GM21381 (cell line): ENCODE data around the gene CARD14.

Experiments
- ATAC-seq: cut with Tn5 transposase; IDR thresholded peaks from one replicate; pipeline ENCODE4 v1.9.1; 2021; ENCODE audit warnings: mild to moderate bottlenecking, moderate library complexity; ENCODE audit not compliant: unreplicated experiment

CARD14 gene

DNA sequence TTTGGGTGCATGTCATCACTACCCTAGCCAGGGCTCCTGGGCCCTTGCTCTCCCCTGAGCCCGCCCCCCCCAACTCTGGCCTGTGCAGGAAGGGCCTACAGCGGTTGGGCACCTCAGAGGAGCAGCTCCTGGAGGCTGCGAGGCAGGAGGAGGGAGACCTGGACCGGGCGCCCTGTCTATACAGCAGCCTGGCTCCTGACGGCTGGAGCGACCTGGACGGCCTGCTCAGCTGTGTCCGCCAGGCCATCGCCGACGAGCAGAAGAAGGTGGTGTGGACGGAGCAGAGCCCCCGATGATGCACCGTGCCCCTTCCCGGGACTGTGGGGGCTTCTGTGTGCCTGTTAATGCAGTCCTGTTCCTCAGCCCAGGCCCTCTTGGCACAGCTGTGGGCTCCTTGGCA is 38.2 kb downstream of the CARD14 start:
- no peak for ATAC-seq

DNA sequence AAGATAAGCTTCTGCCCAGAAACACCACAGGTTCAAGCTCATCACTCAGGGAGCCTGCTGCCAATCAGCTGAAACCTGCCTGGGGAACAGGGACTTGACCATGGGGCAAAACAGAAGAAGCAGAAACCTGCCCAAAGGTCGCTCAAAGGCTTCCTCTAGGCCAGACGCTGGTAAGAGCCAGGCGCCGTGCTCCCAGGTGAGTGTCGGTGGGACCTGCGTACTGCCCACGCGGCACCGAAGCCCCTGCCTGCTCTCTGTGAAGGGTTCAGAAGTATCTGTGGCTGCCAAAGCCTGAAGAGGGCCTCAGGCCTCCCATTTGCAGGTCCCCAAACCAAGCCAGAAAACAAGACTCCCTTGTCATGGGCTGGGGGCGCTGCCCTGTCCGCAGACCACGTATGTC is 39.9 kb downstream of the CARD14 start:
- no peak for ATAC-seq

DNA sequence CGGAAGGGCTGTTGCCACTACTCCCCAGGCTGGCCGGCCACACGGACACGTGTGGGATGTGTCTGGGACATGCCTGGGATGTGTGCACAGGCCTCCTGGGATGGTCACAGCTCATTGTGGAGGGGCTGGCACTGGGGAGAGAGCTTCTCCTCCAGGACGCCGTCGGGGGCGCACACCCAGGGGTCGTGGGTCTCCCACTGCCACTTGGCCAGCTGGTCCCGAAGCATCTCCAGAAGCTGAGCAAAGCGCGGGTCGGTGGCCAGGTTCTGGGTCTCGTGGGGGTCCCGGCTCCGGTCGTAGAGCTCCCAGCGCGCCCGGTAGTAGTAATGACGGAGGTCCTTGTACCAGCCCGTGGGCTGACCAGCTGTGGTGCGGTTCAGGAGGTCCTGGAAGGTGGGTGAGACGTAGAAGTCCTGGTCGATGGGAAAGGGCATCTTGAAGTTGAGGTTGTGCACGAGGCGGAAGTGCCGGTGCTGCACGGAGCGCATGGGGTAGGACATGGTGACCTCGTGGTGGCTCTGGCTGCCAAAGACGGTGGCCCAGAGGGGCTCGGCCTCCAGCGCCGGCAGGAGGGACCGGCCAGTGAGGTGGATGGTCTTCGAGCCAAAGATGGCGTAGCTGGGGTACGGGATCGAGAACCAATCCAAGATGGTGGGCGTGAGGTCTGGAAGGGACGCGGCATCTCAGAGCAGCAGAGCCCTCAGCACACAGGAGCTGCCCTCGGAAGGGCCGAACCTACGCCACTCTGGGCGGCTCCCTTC is 40.7 kb downstream of the CARD14 start:
- no peak for ATAC-seq

- ATAC-seq = no peak
These were observed 42.3 kb downstream of the CARD14 start for GRCh38 chr17:80212109-80212508.

DNA sequence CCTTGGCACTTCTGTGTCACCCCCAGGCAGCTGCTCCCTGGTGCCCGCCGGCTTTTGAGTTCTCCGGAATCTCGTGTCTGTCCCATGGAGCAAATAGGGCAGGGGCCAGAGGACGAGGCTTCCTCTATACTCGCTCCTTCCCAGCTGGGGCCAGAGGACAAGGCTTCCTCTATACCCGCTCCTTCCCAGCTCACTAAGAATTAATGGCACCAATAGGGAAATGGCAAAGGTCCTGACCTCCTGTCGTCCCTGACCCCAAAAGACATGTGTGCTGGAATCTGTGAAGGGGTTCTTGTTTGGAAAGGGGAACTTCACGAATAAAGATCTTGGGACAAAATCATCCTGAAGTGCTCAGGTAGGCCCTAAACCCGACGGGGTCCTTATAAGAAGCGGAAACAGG is 42.7 kb downstream of the CARD14 start:
- ATAC-seq = no peak

DNA sequence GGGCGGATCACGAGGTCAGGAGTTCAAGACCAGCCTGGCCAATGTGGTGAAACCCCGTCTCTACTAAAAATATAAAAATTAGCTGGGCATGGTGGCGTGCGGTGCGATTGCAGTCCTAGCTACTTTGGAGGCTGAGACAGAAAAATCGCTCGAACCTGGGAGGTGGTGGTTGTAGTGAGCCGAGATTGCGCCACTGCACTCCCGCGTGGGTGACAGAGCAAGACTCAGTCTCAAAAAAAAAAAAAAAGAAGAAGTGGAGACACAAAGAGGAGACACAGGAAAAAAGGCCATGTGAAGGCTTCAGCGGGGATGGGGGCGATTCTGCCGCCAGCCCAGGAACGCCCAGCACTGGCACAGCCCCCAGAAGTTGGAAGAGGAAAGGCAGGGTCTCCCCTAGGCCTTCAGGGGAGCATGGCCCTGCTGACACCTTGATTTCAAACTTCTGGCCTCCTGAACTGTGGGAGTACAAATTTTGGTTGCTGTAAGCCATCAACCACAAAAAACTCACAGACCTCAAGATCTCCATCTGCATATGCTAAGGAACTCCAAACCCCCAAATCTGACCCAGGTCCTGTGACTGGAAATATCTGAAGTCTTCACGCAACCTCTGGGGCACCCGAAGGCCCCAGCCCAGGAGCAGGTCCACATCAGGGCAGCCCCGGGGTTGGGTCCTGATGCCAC is 43.3 kb downstream of the CARD14 start:
- no peak for ATAC-seq

DNA sequence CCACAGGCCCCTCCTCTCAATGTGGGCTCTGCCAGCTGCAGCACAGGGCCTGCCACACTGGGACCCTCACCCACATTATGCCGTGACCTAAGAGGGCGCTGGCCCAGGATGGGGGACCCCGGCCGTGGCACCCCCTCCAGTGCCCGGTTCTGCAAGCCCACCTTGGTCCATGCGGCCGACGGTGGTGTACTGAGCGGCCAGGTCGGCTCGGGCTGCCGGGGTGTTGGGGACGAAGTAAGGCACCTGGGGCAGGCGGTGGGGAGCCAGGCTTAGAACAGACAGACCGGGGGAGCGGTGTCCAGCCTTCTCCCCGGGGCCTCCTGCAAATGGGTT is 43.8 kb downstream of the CARD14 start:
- ATAC-seq = no peak

DNA sequence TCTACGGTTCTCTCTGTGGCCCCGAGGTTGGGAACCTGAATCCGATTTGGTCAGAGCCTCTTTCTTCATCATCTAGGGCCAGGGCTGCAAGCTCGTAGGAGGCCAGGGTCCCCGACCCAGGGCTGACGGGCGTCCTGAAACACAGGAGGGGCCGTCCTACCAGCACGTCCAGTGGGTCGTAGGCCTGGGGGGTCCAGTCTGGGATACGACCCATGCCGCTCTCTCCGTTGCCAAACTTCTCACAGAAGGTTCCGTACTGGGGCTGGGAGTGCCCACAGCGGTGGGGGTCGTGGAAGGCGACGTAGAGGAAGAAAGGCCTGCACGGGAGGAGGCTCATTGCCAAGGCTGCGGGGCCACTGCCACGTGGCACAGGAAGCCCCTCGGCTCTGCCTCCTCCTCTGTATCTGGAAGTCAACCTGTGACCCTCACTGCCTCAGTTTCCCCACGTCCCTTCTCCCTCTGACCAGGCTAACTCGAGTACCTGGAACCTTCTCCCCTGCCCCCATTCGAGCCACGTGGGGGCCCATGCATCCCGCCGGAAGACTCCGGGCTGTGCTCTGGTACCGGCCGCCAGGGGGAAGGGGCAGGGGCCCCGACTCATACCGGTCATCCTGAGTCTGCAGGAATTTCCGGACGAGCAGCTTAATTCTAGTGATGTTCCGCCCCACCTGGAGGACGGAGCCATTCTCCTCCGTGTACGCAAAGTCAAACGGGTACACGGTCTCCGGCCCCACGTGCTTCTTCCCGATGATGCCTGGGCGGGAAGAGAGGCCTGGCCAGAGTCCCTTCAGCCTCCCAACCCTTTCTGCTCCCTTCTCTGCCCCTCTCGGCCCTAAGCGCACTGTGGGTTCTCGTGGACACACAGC is 44.4 kb downstream of the CARD14 start:
- no peak for ATAC-seq

DNA sequence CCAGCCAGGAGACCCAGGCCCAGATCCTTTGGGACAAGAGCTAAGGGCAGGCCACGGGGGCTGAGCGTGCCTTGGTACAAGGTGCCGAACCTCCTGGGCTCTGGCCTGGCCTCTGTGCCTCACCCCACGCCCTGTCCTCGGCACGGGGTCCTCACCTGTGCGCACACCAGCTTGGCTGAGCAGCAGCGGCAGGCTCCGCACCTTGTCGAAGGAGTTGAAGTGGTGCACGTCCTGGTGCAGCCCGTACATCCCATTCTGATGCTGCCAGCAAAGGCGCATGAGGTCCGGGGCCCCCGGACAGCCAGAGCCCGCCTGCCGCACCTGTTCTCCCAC is 45.0 kb downstream of the CARD14 start:
- ATAC-seq = no peak

- ATAC-seq = no peak
These were observed 46.9 kb downstream of the CARD14 start for GRCh38 chr17:80216473-80217456.

DNA sequence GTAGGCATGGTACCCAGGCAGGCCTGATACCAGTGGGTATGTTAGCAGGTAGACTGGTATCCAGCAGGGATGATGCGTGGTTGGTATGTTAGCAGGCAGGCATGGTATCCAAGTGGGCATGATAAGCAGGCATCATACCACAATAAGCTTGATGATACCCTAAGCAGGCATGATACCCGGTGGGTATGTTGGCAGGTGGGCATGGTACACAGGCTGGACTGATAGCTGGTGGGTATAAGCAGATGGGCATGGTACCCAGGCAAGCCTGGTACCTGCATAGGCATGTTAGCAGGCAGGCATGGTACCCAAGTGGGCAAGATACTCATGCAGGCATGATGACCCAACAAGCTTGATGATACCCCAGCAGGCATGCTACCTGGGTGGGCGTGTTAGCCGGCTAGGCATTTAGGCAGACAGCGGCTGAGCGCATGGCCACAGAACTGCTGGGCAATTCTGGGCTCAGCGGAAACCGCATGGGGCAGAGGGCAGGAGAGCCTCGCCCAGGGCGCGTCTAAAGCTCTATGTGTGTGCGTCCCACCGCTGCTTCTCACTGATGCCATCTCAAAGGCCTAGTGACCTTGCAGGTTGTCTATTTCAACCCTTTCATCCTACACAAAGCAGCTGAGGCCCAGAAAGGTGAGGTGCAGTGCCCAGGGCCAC is 48.0 kb downstream of the CARD14 start:
- no peak for ATAC-seq

GRCh38 chr17:80218391-80218790 is 48.6 kb downstream of the CARD14 start:
- no peak for ATAC-seq

GRCh38 chr17:80219013-80219762 is 49.4 kb downstream of the CARD14 start:
- ATAC-seq = peak; percentile 60

DNA sequence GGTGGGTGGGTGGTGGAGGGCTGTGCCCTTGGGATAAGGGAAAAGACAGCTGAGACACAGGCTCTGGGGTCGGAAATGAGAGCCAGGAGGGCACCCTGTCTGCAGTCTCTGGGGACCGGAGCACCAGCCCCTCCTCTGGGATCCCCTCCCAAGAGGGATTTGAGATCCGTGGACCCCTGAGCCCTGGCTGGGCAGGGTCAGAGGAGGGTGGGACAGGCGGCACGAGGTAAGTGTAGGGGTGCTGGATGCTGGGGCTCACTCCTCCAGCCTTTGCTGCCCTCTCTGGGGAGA is 49.9 kb downstream of the CARD14 start:
- peak; percentile 7 for ATAC-seq

- ATAC-seq = peak; percentile 32
These were observed 50.4 kb downstream of the CARD14 start, which contains the start of the genes SGSH and SLC26A11 for GRCh38 chr17:80220054-80220735. TSS of gene SGSH (minus strand) at chr17:80220333. CDS start at chr17:80220313, 20 bp downstream. TSS of gene SLC26A11 (plus strand) at chr17:80220427. CDS start at chr17:80221561, 1,134 bp downstream.

- no peak for ATAC-seq
These were observed 50.9 kb downstream of the CARD14 start for GRCh38 chr17:80220736-80221215.

GRCh38 chr17:80221351-80222105 is 51.7 kb downstream of the CARD14 start:
- no peak for ATAC-seq
